ENCODE results near the gene SCRT2. TPM values are rescaled to one million over a fixed set of nuclear protein-coding genes. Genes with fewer than 3 reads are reported as not detected.

SCRT2 gene
- total RNA-seq, 1 experiment from 2014 or later, result not detected

DNA sequence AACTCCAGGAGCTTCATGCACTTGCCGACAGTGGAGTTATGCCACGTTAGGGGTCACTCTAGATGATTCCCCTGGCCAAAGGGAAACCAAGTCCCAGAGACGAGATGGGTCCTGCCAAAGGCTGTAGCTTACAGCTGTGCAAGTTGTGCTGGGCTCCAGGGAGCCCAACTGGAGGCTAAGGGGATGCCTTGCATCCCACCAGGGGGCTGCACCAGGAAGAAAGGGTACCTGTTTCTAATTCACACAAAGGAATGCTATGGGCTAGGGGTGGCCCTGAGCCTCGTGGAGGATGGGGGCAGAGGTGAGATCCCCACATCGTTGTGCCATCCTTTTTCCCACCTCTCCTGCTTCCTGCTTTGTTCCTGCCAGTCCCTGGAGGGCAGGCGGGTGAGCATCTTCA is 23.7 kb upstream of the SCRT2 start:
- Histone ChIP-seq H2AFZ (ENCODE audit: low read depth, low read length, poor library complexity, severe bottlenecking) (no peak overlapping the region), H3K9ac (ENCODE audit: low read length) (no peak overlapping the region), H3K4me2 (ENCODE audit: low read length) (no peak overlapping the region), H3K27ac (ENCODE audit: low read depth, low read length) (no peak overlapping the region), H3K4me1 (ENCODE audit: control insufficient read depth in 1 of 2, insufficient read depth in 2 of 2, low read length in 2 of 2) (no peaks in the 10 kb centered on the region), H3K9me2 (ENCODE audit: insufficient read depth) (no peaks in the 10 kb centered on the region), H3K4me3 (replicated peaks in 1 of 2; ENCODE audit: low read depth in 1 of 2, low read length in 2 of 2) (no peak overlapping the region), H3K79me2 (ENCODE audit: insufficient read depth, low read length) (no peaks in the 10 kb centered on the region), H3K36me3 (ENCODE audit: control insufficient read depth in 1 of 2, insufficient read depth in 2 of 2, low read length in 2 of 2) (no peaks in the 10 kb centered on the region), H3K9me3 (ENCODE audit: control insufficient read depth in 1 of 2, insufficient read depth in 1 of 2, low read depth in 1 of 2, low read length in 2 of 2) (no peaks in the 10 kb centered on the region), H4K20me1 (ENCODE audit: insufficient read depth) (no peaks in the 10 kb centered on the region), H3K27me3 (ENCODE audit: insufficient read depth, low read length) (no peaks in the 10 kb centered on the region)
- ChIA-PET RAD21 (ENCODE audit: low non-redundant PET in 1 of 2, low total read pairs in 2 of 2, uncharacterized antibody in 2 of 2, unreplicated experiment in 2 of 2) (no interaction called here), POLR2A (no interaction called here), CTCF (no interaction called here)
- ATAC-seq, result no peak
- TF ChIP-seq TCF7L2 (IDR thresholded peaks at IDR 0.05; ENCODE audit: borderline replicate concordance, extremely low read depth, insufficient read depth, insufficient read length), result no peak
- no peak for TF ChIP-seq SP1 (IDR thresholded peaks at IDR 0.05; ENCODE audit: low read depth)
- no peak for TF ChIP-seq ELF1 (IDR thresholded peaks at IDR 0.05; ENCODE audit: borderline replicate concordance, low read depth)
- TF ChIP-seq FOSL1 (IDR thresholded peaks at IDR 0.05; ENCODE audit: low read depth), result no peak
- TF ChIP-seq, protein P1, sequence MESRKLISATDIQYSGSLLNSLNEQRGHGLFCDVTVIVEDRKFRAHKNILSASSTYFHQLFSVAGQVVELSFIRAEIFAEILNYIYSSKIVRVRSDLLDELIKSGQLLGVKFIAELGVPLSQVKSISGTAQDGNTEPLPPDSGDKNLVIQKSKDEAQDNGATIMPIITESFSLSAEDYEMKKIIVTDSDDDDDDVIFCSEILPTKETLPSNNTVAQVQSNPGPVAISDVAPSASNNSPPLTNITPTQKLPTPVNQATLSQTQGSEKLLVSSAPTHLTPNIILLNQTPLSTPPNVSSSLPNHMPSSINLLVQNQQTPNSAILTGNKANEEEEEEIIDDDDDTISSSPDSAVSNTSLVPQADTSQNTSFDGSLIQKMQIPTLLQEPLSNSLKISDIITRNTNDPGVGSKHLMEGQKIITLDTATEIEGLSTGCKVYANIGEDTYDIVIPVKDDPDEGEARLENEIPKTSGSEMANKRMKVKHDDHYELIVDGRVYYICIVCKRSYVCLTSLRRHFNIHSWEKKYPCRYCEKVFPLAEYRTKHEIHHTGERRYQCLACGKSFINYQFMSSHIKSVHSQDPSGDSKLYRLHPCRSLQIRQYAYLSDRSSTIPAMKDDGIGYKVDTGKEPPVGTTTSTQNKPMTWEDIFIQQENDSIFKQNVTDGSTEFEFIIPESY (IDR thresholded peaks at IDR 0.05; ENCODE audit: extremely low read depth, insufficient replicate concordance, low read length), result no peak
- TF ChIP-seq SRF (IDR thresholded peaks at IDR 0.05; ENCODE audit: low read depth), result no peak
- no peak for TF ChIP-seq POLR2A (IDR thresholded peaks at IDR 0.05; ENCODE audit: borderline replicate concordance, extremely low read depth, insufficient read depth, insufficient read length)
- TF ChIP-seq, protein P2, sequence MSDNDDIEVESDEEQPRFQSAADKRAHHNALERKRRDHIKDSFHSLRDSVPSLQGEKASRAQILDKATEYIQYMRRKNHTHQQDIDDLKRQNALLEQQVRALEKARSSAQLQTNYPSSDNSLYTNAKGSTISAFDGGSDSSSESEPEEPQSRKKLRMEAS (IDR thresholded peaks at IDR 0.05), result no peak
- no peak for TF ChIP-seq POLR2AphosphoS5 (IDR thresholded peaks at IDR 0.05; ENCODE audit: low read depth, low read length)
- TF ChIP-seq JUND (IDR thresholded peaks at IDR 0.05), result no peak
- BruUV-seq (replicated peaks), result no TSS peak
- no peak for DNase-seq (ENCODE audit: low read depth, low spot score)
- intact Hi-C loops (cut with micrococcal nuclease), result no loop called here

Measured in HCT116 (cell line).